KBM-7 (cell line): Measurements from ENCODE around the gene RGS16.
A peak's percentile ranks its signal among the peaks of the same experiment; 100 is the strongest.
"Not testable (repeated sequence)": the region's sequence is repeated elsewhere in the genome, so short reads cannot be mapped to it uniquely, and the experiment has no call there.

Experiments used
- DNase-seq: peaks from one replicate; pipeline ENCODE4 v3.0.0-alpha.2; 2015
- in situ Hi-C: fragments of 300-500 bp; cut with MboI; formaldehyde crosslinking; loops from 2 replicates; pipeline ENCODE4 v1.14.3; 2020; ENCODE audit warnings: low sequenced_read_pairs, low pct_unique_long_range_greater_than_20kb, mixed read lengths

RGS16 gene, protein sequence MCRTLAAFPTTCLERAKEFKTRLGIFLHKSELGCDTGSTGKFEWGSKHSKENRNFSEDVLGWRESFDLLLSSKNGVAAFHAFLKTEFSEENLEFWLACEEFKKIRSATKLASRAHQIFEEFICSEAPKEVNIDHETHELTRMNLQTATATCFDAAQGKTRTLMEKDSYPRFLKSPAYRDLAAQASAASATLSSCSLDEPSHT

DNA sequence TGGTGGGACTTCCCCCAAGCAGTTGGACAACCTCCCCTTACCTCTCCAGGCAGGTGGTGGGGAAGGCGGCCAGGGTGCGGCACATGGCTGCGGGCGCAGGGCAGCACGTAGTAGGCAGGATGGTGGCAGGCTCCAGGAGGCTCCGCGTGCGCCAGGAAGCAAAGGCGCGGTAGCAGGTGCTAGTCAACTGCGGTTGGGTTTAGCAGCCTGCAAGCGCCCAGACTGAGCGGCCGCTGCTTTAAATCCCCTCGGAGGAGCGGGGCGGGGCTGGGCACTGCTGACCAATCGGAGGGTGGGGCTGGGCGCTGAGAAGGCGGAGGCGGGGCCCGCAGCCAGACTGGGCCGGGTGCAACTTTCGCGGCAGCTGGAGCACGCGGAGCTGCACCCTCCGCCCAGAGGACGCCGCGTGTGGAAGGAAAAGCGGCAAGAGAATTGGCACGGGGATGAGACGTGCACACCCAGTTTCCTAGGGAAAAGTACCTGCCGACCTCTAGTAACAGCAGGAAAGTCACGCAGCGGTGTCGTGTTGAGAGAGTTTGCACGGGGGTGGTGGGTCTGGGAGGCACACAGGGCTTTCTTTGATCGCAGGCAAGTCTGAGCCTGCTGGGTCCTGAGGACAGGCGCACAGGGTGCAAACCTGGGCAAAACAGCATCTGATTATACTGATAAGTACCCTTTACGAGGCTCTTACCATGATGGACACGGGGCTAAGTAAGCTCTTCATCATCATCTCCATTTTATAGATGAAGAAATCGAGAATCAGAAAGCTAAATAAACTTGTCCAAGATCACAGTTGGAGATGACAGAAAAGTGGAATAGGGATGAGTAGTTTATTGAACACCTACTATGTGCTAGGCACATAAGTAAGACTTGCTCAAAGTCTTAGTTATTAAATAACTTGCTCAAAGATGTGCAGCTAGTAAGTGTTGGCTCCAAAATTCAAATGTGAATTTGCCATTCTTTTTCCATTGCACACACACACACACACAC is at the start of gene RGS16:
Gene RGS16 (minus strand): TSS at position 215 of the 990 bp plus-strand sequence. CDS start 130 bp downstream, at position 85.
- DNase-seq: peak; percentile 88
- in situ Hi-C loops: loop anchor here (10.0 kb wide), 1 partner anchor 180 kb away; the partner anchor contains the start of gene NPL

DNA sequence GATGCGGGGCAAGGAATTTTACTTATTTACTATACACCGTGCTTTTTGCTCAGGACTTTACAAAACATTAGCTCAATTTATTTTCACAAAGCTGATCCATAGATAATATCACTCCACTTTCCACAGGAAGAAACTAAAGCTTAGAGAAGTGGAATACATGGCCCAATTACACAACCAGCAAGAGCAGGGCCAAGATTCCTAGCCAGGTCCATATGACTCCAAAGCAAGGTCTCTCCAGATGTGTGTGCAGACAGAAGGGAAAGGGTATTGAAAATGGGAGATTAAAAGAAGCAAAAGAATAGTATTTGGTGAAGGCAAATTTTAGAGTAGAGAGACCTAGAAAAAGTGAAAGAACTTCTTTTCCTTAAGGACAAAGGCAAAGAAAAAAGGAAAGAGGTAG is 49.8 kb upstream of the RGS16 start:
- DNase-seq: no peak
- in situ Hi-C loops: no loop called here

DNA sequence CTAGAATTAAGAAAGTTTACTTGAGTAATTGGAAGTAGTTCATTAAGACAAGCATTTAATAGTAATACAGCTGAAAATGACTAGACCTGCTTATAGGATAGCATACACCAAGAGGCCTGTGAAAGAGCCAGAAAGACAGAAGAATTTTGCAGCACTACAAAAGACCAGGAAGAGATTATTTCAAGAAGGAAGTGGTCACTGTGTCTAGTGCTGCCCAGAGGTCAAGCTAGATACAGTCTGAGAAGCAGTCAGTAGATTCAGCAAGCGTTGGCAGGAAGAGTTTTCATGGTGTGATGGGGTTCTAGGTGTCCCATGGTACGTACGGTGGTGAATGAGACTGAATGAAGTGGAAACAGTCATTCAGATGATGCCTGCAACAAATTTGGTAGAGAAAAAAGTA is 48.7 kb upstream of the RGS16 start:
- in situ Hi-C loops: no loop called here
- no peak for DNase-seq

DNA sequence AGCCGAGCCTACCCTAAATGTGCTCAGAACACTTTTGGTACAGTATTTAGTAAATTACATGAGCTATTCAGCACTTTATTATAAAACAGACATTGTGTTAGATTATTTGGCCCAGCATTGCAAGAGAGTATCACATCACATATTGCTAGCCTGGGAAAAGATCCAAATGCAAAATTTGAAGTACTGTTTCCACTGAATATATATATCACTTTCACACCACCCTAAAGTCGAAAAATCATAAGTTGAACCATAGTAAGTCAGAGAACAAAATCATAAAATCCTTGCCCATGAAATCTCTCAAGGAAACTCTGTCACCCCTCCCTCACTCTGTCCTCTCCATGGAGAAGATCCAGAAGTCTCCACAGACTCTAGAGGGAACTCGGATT is 47.1 kb upstream of the RGS16 start:
- DNase-seq: no peak
- in situ Hi-C loops: no loop called here

DNA sequence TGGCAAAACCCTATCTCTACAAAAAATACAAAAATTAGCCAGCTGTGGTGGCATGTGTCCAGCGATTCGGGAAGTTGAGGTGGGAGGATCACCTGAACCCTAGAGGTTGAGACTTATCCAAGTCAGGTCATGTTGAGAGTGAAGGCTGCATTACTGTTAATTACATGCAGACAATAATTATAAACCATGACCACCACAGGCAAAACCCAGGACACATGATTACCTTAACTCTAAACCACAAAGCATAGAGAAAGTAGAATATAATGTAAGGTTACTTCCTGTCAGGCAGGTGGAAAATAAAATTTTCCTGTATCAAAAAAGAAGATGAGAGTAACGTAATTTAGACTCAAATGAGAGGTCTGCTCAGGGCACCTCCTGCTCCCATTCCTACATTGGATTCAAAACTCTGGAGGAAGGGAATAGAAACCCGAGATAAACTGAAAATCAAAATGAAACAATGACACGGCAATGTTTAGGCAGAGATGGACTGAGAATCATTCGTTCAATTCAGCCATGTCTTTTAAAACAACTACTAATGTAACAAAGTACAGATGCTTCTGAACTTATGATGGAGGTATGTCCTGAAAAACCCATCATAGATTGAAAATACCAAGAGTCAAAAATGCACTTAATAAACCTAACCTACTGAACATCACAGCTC is 46.6 kb upstream of the RGS16 start:
- no peak for DNase-seq
- in situ Hi-C loops: no loop called here

DNA sequence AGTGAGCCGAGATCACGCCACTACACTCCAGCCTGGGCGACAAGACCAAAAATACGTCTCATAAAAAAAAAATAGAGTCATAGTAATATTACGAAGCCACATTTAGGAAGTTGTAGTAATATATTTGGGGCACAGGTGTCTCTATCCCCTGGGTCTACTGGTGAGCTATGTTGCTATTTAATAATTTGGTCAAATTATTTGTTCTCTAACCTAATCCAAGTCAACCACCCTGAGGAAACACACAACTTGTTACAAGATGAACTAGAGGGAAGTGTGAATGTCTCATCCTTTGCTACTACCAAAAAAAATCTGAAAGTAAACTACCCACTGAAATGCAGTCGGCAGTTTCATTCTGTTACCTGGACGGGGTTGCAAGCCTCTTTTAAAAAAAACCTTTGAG is 44.9 kb upstream of the RGS16 start:
- in situ Hi-C loops: no loop called here
- DNase-seq: no peak

DNA sequence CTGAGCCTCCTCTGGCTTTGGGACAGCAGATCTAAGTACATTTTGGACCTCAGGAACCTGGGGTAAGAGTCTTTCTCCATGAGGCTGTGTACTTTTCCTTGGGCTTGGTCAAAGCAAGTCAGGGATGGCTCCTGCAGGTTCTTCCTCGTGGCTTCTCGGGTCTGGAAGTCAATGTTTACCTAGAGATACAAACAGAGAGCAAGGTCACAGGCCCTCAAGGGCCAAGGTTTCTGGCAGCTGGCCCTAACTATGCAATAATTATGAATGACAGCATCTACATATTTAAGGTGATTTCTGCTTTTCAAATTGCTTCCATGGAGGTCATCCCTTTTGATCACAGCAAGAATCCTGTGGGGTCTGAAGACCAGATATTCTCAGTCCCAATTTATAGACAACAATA is 42.5 kb upstream of the RGS16 start:
- no peak for DNase-seq
- in situ Hi-C loops: no loop called here

DNA sequence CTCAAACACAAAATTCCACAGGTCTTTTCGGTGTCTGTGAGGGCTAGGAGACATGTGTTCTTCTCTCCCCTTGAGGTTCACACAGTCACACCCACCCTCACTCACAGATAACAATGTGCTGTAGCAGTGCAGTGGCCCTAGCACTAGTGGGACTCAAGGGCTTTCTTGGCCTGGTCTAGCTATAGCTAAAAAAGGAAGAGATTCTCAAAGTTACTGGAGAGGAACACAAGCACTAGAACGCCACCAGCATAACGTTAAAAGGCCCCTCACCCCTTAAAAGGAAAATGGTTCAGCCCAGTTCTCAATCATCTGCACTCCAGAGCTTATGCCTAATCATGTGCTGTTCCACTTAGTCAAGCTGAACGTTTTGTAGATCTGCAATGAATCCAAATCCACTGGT is 40.7 kb upstream of the RGS16 start:
- in situ Hi-C loops: no loop called here
- no peak for DNase-seq

DNA sequence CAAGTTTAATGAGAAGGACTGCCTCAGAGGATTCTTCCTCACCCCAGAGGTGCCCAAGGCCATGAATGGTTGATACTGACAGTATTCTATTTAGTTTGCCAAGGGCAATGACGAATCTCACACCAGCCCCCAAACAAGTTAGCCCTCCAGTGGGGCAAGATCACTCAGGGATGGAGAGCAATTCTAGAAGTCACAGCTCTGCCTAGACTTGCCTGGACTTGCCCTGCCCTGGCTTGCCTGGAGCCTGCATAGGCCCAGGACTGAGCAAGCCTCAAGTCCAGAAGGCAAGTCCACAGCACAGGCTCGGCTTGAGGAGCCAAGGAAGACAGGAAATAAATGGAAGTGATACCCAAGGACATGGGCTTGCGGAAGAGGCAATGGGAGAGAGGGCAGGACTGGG is 39.5 kb upstream of the RGS16 start:
- in situ Hi-C loops: no loop called here
- peak; percentile 7 for DNase-seq

DNA sequence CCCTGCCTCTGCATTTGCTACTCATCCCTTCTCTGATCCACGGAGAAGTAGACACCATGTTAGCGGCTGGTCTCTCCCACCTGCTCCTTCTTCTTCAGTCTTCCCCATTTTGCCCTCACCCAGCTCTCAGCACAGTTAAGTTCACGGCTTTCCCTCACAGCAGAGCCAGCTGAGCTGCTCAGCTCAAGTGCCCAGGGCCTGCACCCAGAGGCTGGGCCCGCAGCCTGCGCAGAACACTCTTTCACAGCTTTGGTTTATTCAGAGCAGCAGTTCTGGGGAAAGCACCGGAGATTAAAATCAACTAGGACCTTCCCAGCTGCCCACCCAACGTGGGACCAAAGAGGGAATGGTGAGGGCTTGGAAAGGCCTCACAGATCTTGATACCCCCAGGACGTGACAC is 38.3 kb upstream of the RGS16 start:
- in situ Hi-C loops: no loop called here
- DNase-seq: no peak

DNA sequence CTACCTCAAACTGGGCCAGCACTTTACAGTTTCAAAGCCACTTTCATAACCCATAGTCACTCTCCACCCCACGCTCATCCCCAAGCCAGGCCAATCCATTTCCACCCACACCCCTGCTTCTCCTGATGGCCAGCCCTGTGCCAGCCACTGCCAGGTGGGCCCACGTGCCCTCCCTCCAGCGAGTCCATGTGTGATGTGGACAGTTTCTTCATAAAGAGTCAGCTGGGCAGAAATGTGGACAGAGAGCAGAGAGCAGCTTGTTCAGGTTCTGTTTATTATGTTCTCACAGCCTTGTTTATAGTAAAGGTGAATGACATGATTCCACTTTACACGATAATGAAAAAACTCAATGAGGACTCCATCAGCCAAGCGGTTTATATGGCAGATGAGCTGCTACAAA is 37.4 kb upstream of the RGS16 start:
- in situ Hi-C loops: no loop called here
- no peak for DNase-seq

DNA sequence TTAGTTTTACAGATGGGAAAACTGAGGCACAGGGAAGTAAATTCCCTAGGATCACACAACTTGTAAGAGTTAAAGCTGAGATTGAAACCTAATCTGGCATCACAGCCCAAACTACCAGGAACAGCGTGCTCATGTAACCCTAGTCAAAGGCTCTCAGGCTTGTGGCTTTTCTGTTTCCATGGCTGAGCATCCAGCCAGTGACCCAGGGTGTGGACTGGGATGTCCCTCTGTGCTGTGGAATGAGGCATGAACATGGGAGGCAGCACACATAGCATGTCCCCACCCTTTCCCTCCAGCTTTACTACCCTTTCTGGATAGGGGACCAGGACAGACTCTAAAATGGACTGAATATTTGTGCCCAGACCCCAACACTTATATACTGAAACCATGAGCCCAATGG is 35.1 kb upstream of the RGS16 start:
- in situ Hi-C loops: no loop called here
- no peak for DNase-seq

DNA sequence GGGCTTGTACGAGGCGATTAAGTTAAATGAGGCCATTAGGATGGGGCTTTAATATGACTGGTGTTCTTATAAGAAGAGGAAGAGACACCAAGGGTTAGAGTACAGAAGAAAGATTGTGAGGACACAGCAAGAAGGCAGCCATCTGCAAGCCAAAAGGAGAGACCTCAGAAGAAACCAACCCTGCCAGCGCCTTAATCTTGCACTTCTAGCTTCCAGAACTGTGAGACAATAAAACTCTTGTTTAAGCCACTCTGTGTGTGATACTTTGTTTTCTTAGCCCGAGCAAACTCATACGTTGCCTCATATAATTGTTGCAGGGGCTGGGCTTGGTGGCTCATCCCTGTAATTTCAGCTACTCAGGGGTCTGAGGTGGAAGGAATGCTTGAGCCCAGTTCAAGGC is 33.6 kb upstream of the RGS16 start:
- no peak for DNase-seq
- in situ Hi-C loops: no loop called here

DNA sequence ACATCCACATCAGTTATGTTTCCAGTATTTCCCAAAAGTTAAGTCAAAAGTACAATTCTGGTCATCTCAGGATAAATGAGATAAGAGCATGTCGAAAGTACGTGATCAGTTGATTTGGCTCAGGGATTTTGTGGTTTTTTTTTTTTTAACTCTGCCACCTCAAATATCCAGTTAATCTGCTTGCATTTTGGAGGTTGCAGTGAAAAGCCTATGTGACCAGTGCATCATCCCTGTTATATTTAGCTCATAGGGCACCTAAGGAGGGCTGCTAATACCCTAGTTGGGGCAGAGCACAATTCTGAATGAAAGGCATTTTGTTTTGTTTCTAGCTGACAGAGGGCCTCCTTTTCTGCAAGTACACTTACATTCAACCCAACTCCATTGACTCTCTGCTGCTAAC is 31.7 kb upstream of the RGS16 start:
- DNase-seq: no peak
- in situ Hi-C loops: no loop called here

DNA sequence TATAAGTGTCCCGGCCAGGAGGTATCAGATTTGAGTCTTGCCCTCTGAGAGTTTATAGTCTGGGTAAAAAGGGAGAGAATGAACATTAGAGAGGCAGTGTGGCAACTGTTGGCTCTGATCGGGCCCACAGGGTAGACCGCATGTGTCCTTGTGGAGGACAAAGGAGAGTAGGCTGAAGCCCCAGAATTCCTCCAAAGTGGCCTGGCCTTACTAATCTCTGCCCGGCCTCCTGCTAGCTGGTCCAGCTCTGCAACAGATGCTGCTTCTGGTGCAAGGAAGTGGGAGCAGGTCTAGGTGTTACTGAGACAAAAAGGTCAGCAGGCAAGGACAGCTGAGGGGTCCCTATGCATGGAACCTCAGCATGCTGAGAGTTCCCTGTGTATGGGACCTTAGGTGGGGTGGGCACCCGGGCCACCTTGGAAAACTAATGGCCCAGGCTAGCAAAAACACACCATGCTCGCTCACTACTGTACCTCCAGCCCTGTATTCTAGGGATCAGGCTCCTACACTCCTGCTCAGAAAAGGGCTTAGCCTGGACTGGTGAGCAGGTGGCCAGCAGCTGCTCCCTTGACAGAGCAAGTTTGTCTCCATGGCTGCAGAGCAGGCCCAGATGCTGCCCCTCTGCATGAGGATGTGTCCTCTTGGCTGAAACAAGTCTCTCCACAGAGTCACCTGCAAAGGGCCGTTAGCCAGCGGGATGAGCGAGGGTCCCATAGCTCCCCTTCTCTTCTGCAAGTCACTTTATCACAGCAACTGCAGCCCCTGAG is 30.3 kb upstream of the RGS16 start:
- in situ Hi-C loops: no loop called here
- DNase-seq: no peak

DNA sequence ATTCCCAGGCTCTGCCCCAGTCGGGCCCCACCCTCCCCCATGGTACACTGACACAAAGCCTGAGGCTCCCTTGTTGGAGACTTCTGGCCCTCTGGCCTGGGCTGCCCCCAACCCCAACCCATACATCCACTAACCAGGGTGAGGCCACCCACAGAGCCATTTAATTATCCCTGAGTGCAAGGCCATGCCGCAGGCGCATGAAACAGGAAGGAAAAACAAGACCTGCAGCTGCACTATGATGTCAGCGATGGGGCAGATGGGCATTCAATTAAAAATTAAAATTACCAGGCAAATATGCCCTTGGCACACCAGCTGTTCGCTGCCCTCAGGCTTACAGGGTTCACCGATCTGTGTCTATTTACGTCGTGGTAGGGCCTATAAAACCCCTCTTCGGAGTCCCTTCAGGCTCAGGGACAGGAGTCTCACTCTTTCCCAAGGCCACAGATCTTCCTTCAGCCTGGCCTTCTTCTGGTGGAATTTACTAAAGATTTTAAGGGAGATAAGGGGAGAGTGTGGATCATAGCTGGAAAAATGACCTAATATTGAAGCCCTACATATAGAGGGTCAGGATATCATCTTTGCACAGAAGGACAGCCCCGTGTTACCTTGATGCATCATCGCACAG is 29.6 kb upstream of the RGS16 start:
- in situ Hi-C loops: no loop called here
- DNase-seq: peak; percentile 41

DNA sequence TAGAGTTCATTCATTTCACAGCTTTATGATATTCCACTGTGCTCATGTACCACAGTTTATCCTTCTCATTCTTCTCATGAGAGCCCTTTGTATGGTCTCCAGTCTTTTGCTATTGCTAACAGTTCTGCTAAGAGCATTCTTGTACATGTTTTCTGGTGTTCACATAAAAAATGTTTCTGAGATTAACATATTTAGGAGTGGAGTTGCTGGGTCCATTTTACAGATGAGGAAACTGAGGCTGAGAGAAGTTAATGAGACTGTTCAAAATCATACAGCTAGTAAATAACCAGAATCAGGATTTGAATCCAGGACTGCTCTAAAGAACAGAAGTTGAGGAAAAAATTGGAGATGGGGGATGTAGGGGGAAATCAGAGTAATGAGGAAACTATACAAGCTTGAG is 28.8 kb upstream of the RGS16 start:
- in situ Hi-C loops: no loop called here
- DNase-seq: no peak

DNA sequence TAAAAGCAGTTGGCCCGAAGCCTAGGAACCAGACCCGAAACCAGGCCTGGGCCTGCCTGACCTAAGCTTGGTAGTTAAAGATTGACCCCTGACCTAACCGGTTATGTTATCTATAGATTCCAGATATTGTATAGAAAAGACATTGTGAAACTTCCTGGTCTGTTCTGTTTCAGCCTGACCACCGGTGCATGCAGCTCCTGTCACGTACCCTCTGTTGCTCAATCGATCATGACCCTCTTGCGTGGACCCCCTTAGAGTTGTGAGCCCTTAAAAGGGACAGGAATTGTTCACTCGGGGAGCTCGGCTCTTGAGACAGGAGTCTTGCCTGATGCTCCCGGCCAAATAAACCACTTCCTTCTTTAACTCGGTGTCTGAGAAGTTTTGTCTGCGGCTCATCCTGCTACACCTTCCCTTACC is 28.3 kb upstream of the RGS16 start:
- in situ Hi-C loops: not testable (repeated sequence)
- peak; percentile 33 for DNase-seq

DNA sequence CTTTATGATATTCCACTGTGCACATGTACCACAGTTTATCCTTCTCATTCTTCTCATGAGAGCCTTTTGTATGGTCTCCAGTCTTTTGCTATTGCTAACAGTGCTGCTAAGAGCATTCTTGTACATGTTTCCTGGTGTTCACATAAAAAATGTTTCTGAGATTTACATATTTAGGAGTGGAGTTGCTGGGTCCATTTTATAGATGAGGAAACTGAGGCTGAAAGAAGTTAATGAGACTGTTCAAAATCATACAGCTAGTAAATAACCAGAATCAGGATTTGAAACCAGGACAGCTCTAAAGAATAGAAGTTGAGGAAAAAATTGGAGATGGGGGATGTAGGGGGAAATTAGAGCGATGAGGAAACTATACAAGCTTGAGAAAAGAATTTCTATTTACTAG is 27.8 kb upstream of the RGS16 start:
- in situ Hi-C loops: no loop called here
- DNase-seq: no peak
